Brain microvascular endothelial cell (primary cell): Measurements from ENCODE around the gene FSD2.

Experiments used
- DNase-seq: peaks from one replicate; pipeline ENCODE4 v3.0.0-alpha.2; 2020
- H3K27ac ChIP-seq: fragments of 250-450 bp; sonication (Bioruptor Pico); 2 replicates; pipeline ENCODE4 v1.5.1; 2020; ENCODE audit warnings: mild to moderate bottlenecking, moderate library complexity
- H3K27me3 ChIP-seq: fragments of 250-450 bp; sonication (Bioruptor Pico); replicated peaks from 2 replicates; pipeline ENCODE4 v1.5.1; 2020; ENCODE audit warnings: mild to moderate bottlenecking
- H3K36me3 ChIP-seq: fragments of 250-450 bp; sonication (Bioruptor Pico); replicated peaks from 2 replicates; pipeline ENCODE4 v1.5.1; 2020; ENCODE audit warnings: mild to moderate bottlenecking
- H3K4me3 ChIP-seq: 2 replicates; pipeline ENCODE4 v1.5.1; 2011; ENCODE audit warnings: low read depth, mild to moderate bottlenecking, control low read depth, low read length, moderate library complexity
- CTCF ChIP-seq: IDR thresholded peaks from 2 replicates; pipeline ENCODE4 v1.5.1; 2011; ENCODE audit warnings: low read depth, mild to moderate bottlenecking, moderate library complexity, low read length, control low read depth, inconsistent platforms; ENCODE audit errors: missing control alignments
- in situ Hi-C: cut with HindIII; loops from 2 replicates; pipeline ENCODE4 v1.10.0; 2017; ENCODE audit warnings: low sequenced_read_pairs, low pct_ligation_motif_present

The FSD2 gene

GRCh38 chr15:82737975-82738374 lies 67.9 kb downstream of the FSD2 start:
- Histone ChIP-seq H3K27ac (no peak overlapping the region), H3K27me3 (no peaks in the 10 kb centered on the region), H3K36me3 (no peaks in the 10 kb centered on the region), H3K4me3 (no peak overlapping the region)
- no peak for DNase-seq
- in situ Hi-C loops = no loop called here
- TF ChIP-seq CTCF = no peak

- no peak for DNase-seq
- in situ Hi-C loops = no loop called here
- no peaks in the 10 kb centered on the region for H3K36me3 ChIP-seq
- no peak for TF ChIP-seq CTCF
- no peak overlapping the region for H3K4me3 ChIP-seq
- H3K27me3 ChIP-seq = no peaks in the 10 kb centered on the region
- no peak overlapping the region for H3K27ac ChIP-seq
Measured at GRCh38 chr15:82731527-82731926, 74.3 kb downstream of the FSD2 start.

GRCh38 chr15:82730022-82730530 lies 75.8 kb downstream of the FSD2 start:
- in situ Hi-C loops = no loop called here
- Histone ChIP-seq H3K4me3 (no peak overlapping the region), H3K36me3 (no peaks in the 10 kb centered on the region), H3K27me3 (no peaks in the 10 kb centered on the region), H3K27ac (no peak overlapping the region)
- no peak for DNase-seq
- no peak for TF ChIP-seq CTCF

- in situ Hi-C loops = no loop called here
- no peak for DNase-seq
- Histone ChIP-seq H3K4me3 (no peak overlapping the region), H3K27me3 (no peaks in the 10 kb centered on the region), H3K27ac (no peak overlapping the region), H3K36me3 (no peaks in the 10 kb centered on the region)
- no peak for TF ChIP-seq CTCF
Measured at GRCh38 chr15:82726816-82727215, 79.1 kb downstream of the FSD2 start.

GRCh38 chr15:82715003-82715402 lies 90.9 kb downstream of the FSD2 start:
- DNase-seq = no peak
- Histone ChIP-seq H3K4me3 (no peak overlapping the region), H3K27ac (no peak overlapping the region), H3K36me3 (no peaks in the 10 kb centered on the region), H3K27me3 (no peaks in the 10 kb centered on the region)
- no peak for TF ChIP-seq CTCF
- in situ Hi-C loops = no loop called here

- no peak for DNase-seq
- Histone ChIP-seq H3K27ac (no peak overlapping the region), H3K27me3 (no peaks in the 10 kb centered on the region), H3K36me3 (no peaks in the 10 kb centered on the region), H3K4me3 (no peak overlapping the region)
- no peak for TF ChIP-seq CTCF
- in situ Hi-C loops = no loop called here
Measured at GRCh38 chr15:82714016-82714415, 91.9 kb downstream of the FSD2 start.
